Thyroid gland (tissue), 4 donors: ENCODE results near the gene CDH18. TPM values are rescaled to one million over a fixed set of nuclear protein-coding genes. Genes with fewer than 3 reads are reported as not detected.

ENCODE experiments used
- DNase-seq, 2 donors: peaks; one replicate each; pipeline ENCODE4 v3.0.0-alpha.2; 2019
- H3K27ac ChIP-seq, 3 donors: fragments of 200-600 bp; sonication (generic); 1 replicate in 2 of 3; 2 replicates in 1 of 3; pipeline ENCODE4 v1.5.1; 2016 to 2019; ENCODE audit warnings: mild to moderate bottlenecking in 1 of 3, moderate library complexity in 1 of 3
- H3K27me3 ChIP-seq: fragments of 200-600 bp; sonication (generic); one replicate; pipeline ENCODE4 v1.5.1; 2019
- H3K36me3 ChIP-seq, 2 donors: fragments of 200-600 bp; sonication (generic); one replicate each; pipeline ENCODE4 v1.5.1; 2016 to 2019
- H3K4me1 ChIP-seq, 2 donors: fragments of 200-600 bp; sonication (generic); one replicate each; pipeline ENCODE4 v1.5.1; 2017 to 2019
- H3K4me3 ChIP-seq, 3 donors: fragments of 200-600 bp; sonication (generic); replicated peaks in 1 of 3; 1 replicate in 2 of 3; 2 replicates in 1 of 3; pipeline ENCODE4 v1.5.1; 2016; ENCODE audit warnings: mild to moderate bottlenecking in 1 of 3
- H3K9me3 ChIP-seq: fragments of 200-600 bp; sonication (generic); one replicate; pipeline ENCODE4 v1.5.1; 2017
- CTCF ChIP-seq, 6 experiments: fragments of 200-600 bp in 3 of 6; fragments of 450-650 bp in 3 of 6; sonication (generic) in 3 of 6; IDR thresholded peaks; one replicate each; pipeline ENCODE4 v1.5.1; 2016 to 2019; ENCODE audit warnings: antibody characterized with exemption in 6 of 6, mild to moderate bottlenecking in 2 of 6, inconsistent platforms in 1 of 6, moderate library complexity in 1 of 6
- POLR2A ChIP-seq, 2 donors: fragments of 450-650 bp; IDR thresholded peaks; one replicate each; pipeline ENCODE4 v1.6.1; 2017; ENCODE audit warnings: antibody characterized with exemption in 2 of 2, mild to moderate bottlenecking in 2 of 2, moderate library complexity in 1 of 2
- WGBS, 2 donors: methylation state at CpG; one replicate each; pipeline ENCODE4 v1.1.5; 2017; 5-methylcytosine and 5-hydroxymethylcytosine counted together
- intact Hi-C: fragments of 100-400 bp; cut with DNase I; formaldehyde crosslinking; loops from one replicate; pipeline ENCODE4 v1.15.1; 2023
- total RNA-seq, 4 donors: library from RNA; depleted of rRNA; stranded (reverse); fragments of >200 nt; gene quantifications; one replicate each; pipeline ENCODE4 v1.2.3, GENCODE V29; 2016

The CDH18 gene
- total RNA-seq, 4 donors from 2014 or later, result not detected

GRCh38 chr5:19608444-19609002 is 379.5 kb downstream of the CDH18 start:
- 16 to 19% methylated on average over 1 of the region's 1 CpG for WGBS, 2 donors
- no peaks in the 10 kb centered on the region for H3K36me3 ChIP-seq
- TF ChIP-seq CTCF (IDR thresholded peaks at IDR 0.05) (no peak), POLR2A (IDR thresholded peaks at IDR 0.05) (no peak)
- H3K27ac ChIP-seq, result no peak overlapping the region
- no peaks in the 10 kb centered on the region for H3K4me1 ChIP-seq
- H3K4me3 ChIP-seq, result no peak overlapping the region
- no peak for DNase-seq
- intact Hi-C loops, result no loop called here
- no peaks in the 10 kb centered on the region for H3K27me3 ChIP-seq
- H3K9me3 ChIP-seq, result no peaks in the 10 kb centered on the region

- Histone ChIP-seq H3K4me3 (no peak overlapping the region), H3K36me3 (no peaks in the 10 kb centered on the region), H3K9me3 (no peaks in the 10 kb centered on the region), H3K27ac (no peak overlapping the region), H3K27me3 (no peaks in the 10 kb centered on the region), H3K4me1 (no peaks in the 10 kb centered on the region)
- intact Hi-C loops, result no loop called here
- TF ChIP-seq CTCF (IDR thresholded peaks at IDR 0.05), result no peak
- no peak for TF ChIP-seq POLR2A (IDR thresholded peaks at IDR 0.05)
- no peak for DNase-seq
- whole genome bisulfite sequencing, 2 donors, result 66 to 70% methylated on average over 3 of the region's 3 CpGs
Measured at GRCh38 chr5:19605846-19606407, 382.1 kb downstream of the CDH18 start.

GRCh38 chr5:19584131-19584530 is 403.9 kb downstream of the CDH18 start:
- Histone ChIP-seq H3K9me3 (no peaks in the 10 kb centered on the region), H3K27ac (no peak overlapping the region), H3K4me3 (no peak overlapping the region), H3K4me1 (no peaks in the 10 kb centered on the region), H3K36me3 (no peaks in the 10 kb centered on the region), H3K27me3 (no peaks in the 10 kb centered on the region)
- no peak for DNase-seq
- intact Hi-C loops, result no loop called here
- WGBS, 2 donors, result 33 to 47% methylated on average over 2 of the region's 2 CpGs
- TF ChIP-seq POLR2A (IDR thresholded peaks at IDR 0.05) (no peak), CTCF (IDR thresholded peaks at IDR 0.05) (no peak)

GRCh38 chr5:19577882-19578281 is 410.1 kb downstream of the CDH18 start:
- Histone ChIP-seq H3K27me3 (no peaks in the 10 kb centered on the region), H3K4me1 (no peaks in the 10 kb centered on the region), H3K4me3 (no peak overlapping the region), H3K36me3 (no peaks in the 10 kb centered on the region), H3K9me3 (no peaks in the 10 kb centered on the region), H3K27ac (no peak overlapping the region)
- DNase-seq, result no peak
- intact Hi-C loops, result no loop called here
- 80 to 87% methylated on average over 3 of the region's 3 CpGs for WGBS, 2 donors
- TF ChIP-seq CTCF (IDR thresholded peaks at IDR 0.05) (no peak), POLR2A (IDR thresholded peaks at IDR 0.05) (no peak)

- Histone ChIP-seq H3K36me3 (no peaks in the 10 kb centered on the region), H3K4me3 (no peak overlapping the region), H3K27me3 (no peaks in the 10 kb centered on the region), H3K9me3 (no peaks in the 10 kb centered on the region), H3K27ac (no peak overlapping the region), H3K4me1 (no peaks in the 10 kb centered on the region)
- no peak for DNase-seq
- no peak for TF ChIP-seq POLR2A (IDR thresholded peaks at IDR 0.05)
- TF ChIP-seq CTCF (IDR thresholded peaks at IDR 0.05), result no peak
- WGBS, 2 donors, result 81 to 83% methylated on average over 2 of the region's 2 CpGs
- intact Hi-C loops, result no loop called here
Measured at GRCh38 chr5:19568004-19568403, 420.0 kb downstream of the CDH18 start.
